HG03571 (cell line): ENCODE data around the gene RHEX.
"Not testable (repeated sequence)": the region's sequence is repeated elsewhere in the genome, so short reads cannot be mapped to it uniquely, and the experiment has no call there.

Source experiments
- ATAC-seq: cut with Tn5 transposase; IDR thresholded peaks from one replicate; pipeline ENCODE4 v1.9.1; 2021; ENCODE audit not compliant: unreplicated experiment

RHEX gene

GRCh38 chr1:206052919-206053610 lies at the start of gene RHEX:
Gene RHEX (plus strand): TSS chr1:206053173. CDS start chr1:206097829, 44,656 bp downstream.
- not testable (repeated sequence) for ATAC-seq

GRCh38 chr1:206003854-206004800 lies 48.8 kb upstream of the RHEX start:
- no peak for ATAC-seq

GRCh38 chr1:206004826-206005225 lies 48.1 kb upstream of the RHEX start:
- ATAC-seq: no peak

GRCh38 chr1:206005234-206005633 lies 47.7 kb upstream of the RHEX start:
- no peak for ATAC-seq

- no peak for ATAC-seq
Observed at GRCh38 chr1:206005778-206006180, 47.2 kb upstream of the RHEX start.

- no peak for ATAC-seq
Observed at GRCh38 chr1:206006946-206007345, 46.0 kb upstream of the RHEX start.

GRCh38 chr1:206010060-206010459 lies 42.9 kb upstream of the RHEX start:
- ATAC-seq: no peak

- ATAC-seq: no peak
Observed at GRCh38 chr1:206011057-206011456, 41.9 kb upstream of the RHEX start.

GRCh38 chr1:206012086-206012859 lies 40.7 kb upstream of the RHEX start:
- ATAC-seq: peak; percentile 89

- no peak for ATAC-seq
Observed at GRCh38 chr1:206013026-206013795, 39.8 kb upstream of the RHEX start.

- ATAC-seq: no peak
Observed at GRCh38 chr1:206014601-206015000, 38.4 kb upstream of the RHEX start.

- ATAC-seq: no peak
Observed at GRCh38 chr1:206015071-206015470, 37.9 kb upstream of the RHEX start.

GRCh38 chr1:206020393-206021007 lies 32.5 kb upstream of the RHEX start:
- no peak for ATAC-seq

- ATAC-seq: no peak
Observed at GRCh38 chr1:206021008-206021625, 31.9 kb upstream of the RHEX start.

- ATAC-seq: no peak
Observed at GRCh38 chr1:206021626-206022365, 31.2 kb upstream of the RHEX start.

- ATAC-seq: no peak
Observed at GRCh38 chr1:206022766-206023165, 30.2 kb upstream of the RHEX start.

GRCh38 chr1:206023695-206024094 lies 29.3 kb upstream of the RHEX start, which contains the start of gene CTSE:
Gene CTSE (minus strand): TSS chr1:206023895. CDS start chr1:206023791, 104 bp downstream.
- no peak for ATAC-seq

GRCh38 chr1:206025283-206025820 lies 27.6 kb upstream of the RHEX start:
- no peak for ATAC-seq

- no peak for ATAC-seq
Observed at GRCh38 chr1:206029484-206029883, 23.5 kb upstream of the RHEX start.
